ENCODE measurements around the gene REV1.

REV1 gene
- long read RNA-seq, partial matches to known transcripts, result 9 of 15 reads
- long read RNA-seq, other reads (novel, unspliced or antisense), result 6 of 15 reads

DNA sequence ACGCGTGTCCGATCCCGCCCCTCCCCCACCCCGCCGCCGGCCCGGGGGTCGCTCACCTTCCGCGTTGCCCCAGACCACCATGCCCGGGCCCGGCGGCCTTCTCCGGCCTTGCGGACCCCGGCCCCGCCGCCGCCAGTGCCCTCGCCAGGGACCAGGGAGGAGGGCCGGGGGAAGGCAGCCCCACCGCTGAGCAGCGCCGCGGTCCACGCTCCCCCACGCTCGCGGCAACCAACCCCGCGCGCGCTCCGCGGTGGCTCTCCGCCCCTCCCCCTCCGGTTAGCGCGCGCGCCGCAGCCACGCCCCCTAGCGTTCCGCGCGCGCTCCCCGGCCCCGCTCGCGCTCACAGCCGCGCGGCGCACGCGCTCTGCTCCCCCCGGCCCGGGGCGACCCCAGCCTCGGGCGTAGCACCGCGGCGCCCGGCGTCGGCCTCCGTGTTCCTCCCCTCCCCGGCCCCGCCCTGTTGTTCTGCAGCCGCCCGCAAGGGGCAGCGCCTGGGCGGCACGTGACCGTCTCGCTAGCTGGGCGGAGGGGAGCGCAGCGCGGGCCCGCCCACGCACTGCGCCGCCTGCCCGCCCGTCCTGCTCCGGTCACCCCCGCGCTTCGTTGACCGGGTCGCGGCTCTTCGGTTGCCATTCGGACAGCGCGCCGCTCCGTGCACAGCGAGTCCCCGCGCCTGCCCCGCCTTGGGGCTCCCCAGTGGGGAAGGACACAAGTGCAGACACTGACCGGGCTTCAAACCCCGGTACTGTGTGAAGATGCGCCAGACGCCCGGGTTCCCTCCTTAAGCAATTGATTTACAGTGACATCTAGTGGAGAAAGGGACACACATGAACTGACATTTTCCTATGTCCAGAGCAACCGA is at the start of gene REV1:
REV1 (minus strand) TSS at position 257 of the 862 bp plus-strand sequence. CDS start 25,042 bp downstream, outside the sequence.
- DNase-seq (ENCODE audit: low read depth in 1 of 2, low spot score in 1 of 2), result peak; percentile 89 to 91
- TF ChIP-seq SPI1 (IDR thresholded peaks at IDR 0.05; ENCODE audit: borderline replicate concordance, low read depth), result no peak
- TF ChIP-seq, protein P1, sequence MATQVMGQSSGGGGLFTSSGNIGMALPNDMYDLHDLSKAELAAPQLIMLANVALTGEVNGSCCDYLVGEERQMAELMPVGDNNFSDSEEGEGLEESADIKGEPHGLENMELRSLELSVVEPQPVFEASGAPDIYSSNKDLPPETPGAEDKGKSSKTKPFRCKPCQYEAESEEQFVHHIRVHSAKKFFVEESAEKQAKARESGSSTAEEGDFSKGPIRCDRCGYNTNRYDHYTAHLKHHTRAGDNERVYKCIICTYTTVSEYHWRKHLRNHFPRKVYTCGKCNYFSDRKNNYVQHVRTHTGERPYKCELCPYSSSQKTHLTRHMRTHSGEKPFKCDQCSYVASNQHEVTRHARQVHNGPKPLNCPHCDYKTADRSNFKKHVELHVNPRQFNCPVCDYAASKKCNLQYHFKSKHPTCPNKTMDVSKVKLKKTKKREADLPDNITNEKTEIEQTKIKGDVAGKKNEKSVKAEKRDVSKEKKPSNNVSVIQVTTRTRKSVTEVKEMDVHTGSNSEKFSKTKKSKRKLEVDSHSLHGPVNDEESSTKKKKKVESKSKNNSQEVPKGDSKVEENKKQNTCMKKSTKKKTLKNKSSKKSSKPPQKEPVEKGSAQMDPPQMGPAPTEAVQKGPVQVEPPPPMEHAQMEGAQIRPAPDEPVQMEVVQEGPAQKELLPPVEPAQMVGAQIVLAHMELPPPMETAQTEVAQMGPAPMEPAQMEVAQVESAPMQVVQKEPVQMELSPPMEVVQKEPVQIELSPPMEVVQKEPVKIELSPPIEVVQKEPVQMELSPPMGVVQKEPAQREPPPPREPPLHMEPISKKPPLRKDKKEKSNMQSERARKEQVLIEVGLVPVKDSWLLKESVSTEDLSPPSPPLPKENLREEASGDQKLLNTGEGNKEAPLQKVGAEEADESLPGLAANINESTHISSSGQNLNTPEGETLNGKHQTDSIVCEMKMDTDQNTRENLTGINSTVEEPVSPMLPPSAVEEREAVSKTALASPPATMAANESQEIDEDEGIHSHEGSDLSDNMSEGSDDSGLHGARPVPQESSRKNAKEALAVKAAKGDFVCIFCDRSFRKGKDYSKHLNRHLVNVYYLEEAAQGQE (IDR thresholded peaks at IDR 0.05; ENCODE audit: insufficient replicate concordance, low read depth), result no peak
- peak; percentile 38; the same call in 1 of the 2 replicates for TF ChIP-seq POLR2AphosphoS5 (IDR thresholded peaks at IDR 0.05; ENCODE audit: low read depth)
- TF ChIP-seq GABPA (IDR thresholded peaks at IDR 0.05; ENCODE audit: low read depth), result no peak
- TF ChIP-seq, protein P2, sequence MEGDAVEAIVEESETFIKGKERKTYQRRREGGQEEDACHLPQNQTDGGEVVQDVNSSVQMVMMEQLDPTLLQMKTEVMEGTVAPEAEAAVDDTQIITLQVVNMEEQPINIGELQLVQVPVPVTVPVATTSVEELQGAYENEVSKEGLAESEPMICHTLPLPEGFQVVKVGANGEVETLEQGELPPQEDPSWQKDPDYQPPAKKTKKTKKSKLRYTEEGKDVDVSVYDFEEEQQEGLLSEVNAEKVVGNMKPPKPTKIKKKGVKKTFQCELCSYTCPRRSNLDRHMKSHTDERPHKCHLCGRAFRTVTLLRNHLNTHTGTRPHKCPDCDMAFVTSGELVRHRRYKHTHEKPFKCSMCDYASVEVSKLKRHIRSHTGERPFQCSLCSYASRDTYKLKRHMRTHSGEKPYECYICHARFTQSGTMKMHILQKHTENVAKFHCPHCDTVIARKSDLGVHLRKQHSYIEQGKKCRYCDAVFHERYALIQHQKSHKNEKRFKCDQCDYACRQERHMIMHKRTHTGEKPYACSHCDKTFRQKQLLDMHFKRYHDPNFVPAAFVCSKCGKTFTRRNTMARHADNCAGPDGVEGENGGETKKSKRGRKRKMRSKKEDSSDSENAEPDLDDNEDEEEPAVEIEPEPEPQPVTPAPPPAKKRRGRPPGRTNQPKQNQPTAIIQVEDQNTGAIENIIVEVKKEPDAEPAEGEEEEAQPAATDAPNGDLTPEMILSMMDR (IDR thresholded peaks at IDR 0.05; ENCODE audit: insufficient read depth, low read length), result peak; percentile 40
- Histone ChIP-seq H3K27ac (replicated peaks) (peak within 1 kb of the TSS; percentile 90), H3K4me3 (replicated peaks; ENCODE audit: insufficient read depth, low read length) (peak within 1 kb of the TSS; percentile 83), H3K27me3 (ENCODE audit: insufficient read depth, poor library complexity, severe bottlenecking) (no peaks in the 10 kb centered on the region)

DNA sequence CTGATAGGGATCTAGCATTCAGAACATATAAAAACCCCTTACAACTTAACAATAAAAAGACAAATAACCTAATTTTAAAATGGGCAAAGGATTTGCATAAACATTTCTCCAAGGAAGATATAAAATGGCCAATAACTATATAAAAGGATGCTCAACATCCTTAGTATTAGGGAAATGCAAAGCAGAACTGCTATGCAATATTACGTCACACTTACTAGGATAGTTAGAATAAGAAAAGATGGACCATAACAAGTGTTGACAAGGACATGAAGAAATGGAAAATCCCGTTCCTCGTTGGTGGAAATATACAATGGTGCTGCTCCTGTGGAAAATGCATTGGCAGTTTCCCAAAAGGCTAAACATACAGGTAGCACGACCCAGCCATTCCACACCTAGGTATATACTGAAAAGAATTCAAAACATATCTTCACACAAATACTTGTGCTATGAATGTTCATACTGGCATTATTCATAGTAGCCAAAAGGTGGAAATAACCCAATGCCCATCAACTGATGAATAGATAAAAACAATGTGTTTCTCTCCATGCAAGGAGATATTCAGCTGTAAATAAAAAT is 48.2 kb upstream of the REV1 start:
- no peak for DNase-seq (ENCODE audit: low read depth in 1 of 2, low spot score in 1 of 2)
- H3K4me3 ChIP-seq (replicated peaks; ENCODE audit: insufficient read depth, low read length), result no peak overlapping the region
- TF ChIP-seq GABPA (IDR thresholded peaks at IDR 0.05; ENCODE audit: low read depth) (no peak), SPI1 (IDR thresholded peaks at IDR 0.05; ENCODE audit: borderline replicate concordance, low read depth) (0 out of 2 replicates have a peak, but pooled peaks have one; percentile 6), POLR2AphosphoS5 (IDR thresholded peaks at IDR 0.05; ENCODE audit: low read depth) (no peak)
- TF ChIP-seq, protein P1 (IDR thresholded peaks at IDR 0.05; ENCODE audit: insufficient replicate concordance, low read depth), result no peak
- no peaks in the 10 kb centered on the region for H3K27me3 ChIP-seq (ENCODE audit: insufficient read depth, poor library complexity, severe bottlenecking)
- no peak overlapping the region for H3K27ac ChIP-seq (replicated peaks)

DNA sequence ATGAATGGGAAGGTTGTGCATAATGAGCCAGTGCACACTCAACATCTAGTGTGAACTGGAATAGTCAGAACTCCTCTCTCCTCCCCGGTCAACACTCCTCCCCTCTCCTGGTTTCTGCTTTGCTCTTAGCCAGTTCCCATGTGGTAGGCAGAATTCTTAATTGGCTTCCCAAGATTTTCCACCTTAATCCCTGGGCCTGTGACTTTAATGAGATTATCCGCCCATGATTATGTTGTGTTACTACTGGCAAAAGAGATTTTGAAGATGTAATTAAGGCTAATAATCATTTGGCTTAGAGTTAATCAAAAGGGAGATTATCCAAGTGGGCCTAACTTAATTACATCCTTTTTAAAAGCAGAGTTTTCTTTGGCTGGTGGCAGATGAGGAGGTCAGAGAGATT is 34.2 kb upstream of the REV1 start:
- DNase-seq (ENCODE audit: low read depth in 1 of 2, low spot score in 1 of 2), result no peak
- Histone ChIP-seq H3K27ac (replicated peaks) (no peak overlapping the region), H3K27me3 (ENCODE audit: insufficient read depth, poor library complexity, severe bottlenecking) (no peaks in the 10 kb centered on the region), H3K4me3 (replicated peaks; ENCODE audit: insufficient read depth, low read length) (no peak overlapping the region)
- TF ChIP-seq POLR2AphosphoS5 (IDR thresholded peaks at IDR 0.05; ENCODE audit: low read depth) (no peak), GABPA (IDR thresholded peaks at IDR 0.05; ENCODE audit: low read depth) (no peak), SPI1 (IDR thresholded peaks at IDR 0.05; ENCODE audit: borderline replicate concordance, low read depth) (no peak)
- TF ChIP-seq, protein P2 (IDR thresholded peaks at IDR 0.05; ENCODE audit: insufficient read depth, low read length), result no peak
- TF ChIP-seq, protein P1 (IDR thresholded peaks at IDR 0.05; ENCODE audit: insufficient replicate concordance, low read depth), result no peak

Measured in HL-60 (cell line).